Loucy (cell line): ENCODE results near the gene AJM1.
"Not testable (repeated sequence)": the region's sequence is repeated elsewhere in the genome, so short reads cannot be mapped to it uniquely, and the experiment has no call there.

Experiments
- CTCF ChIP-seq: fragments of 200-600 bp; sonication (generic); conservative IDR thresholded peaks from 2 replicates; pipeline ENCODE4 v1.5.1; 2014; ENCODE audit warnings: mild to moderate bottlenecking, antibody characterized with exemption, low read length
- EZH2phosphoT487 ChIP-seq: fragments of 200-600 bp; IDR thresholded peaks from 2 replicates; pipeline ENCODE4 v1.6.1; 2018; ENCODE audit warnings: antibody characterized with exemption, mild to moderate bottlenecking, moderate library complexity, borderline replicate concordance

- not testable (repeated sequence) for TF ChIP-seq CTCF, EZH2phosphoT487
These were observed 39.2 kb upstream of the AJM1 start for GRCh38 chr9:136803009-136803550.
